ENCODE data around the gene HSPA12B. TPM values are rescaled to one million over a fixed set of nuclear protein-coding genes. Genes with fewer than 3 reads are reported as not detected.
A peak's percentile ranks its signal among the peaks of the same experiment; 100 is the strongest.

HSPA12B gene
- total RNA-seq, 1 experiment from 2014 or later: not detected

DNA sequence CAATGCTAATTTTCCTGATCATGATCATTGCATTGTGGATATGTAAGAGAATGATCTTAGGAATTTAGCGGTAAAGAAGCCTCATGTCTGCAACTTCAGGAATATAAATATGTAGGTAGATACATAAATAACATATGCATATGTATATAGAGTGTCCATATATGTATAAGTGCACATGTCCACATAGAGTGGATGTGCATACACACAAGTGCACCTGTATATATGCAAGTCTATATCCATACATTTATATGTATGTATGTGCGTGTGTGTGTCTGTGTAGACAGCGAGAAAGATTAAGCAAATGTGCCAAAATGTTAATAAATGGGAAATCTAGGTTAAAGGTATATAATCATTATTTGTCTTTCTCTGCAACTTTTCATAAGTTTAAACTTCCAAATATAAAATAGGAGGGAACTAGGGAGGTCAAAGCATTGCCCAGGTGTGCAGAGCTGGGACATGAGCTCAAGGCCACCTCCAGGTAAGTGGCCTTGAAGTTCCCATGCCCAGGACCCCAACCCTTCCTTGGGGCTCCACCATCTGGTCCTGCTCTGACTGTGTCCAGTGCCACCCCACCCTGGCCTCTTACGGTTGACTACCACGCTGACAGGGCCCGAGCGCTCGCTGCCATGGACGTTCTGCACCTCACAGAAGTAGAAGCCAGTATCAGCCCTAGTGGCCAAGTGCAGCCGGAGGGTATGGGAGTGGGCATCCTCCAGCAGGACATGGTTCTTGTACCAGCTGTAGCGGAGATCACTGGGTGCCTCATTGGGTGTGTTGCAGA is 29.7 kb upstream of the HSPA12B start:
- DNase-seq (ENCODE audit: low read depth): no peak

DNA sequence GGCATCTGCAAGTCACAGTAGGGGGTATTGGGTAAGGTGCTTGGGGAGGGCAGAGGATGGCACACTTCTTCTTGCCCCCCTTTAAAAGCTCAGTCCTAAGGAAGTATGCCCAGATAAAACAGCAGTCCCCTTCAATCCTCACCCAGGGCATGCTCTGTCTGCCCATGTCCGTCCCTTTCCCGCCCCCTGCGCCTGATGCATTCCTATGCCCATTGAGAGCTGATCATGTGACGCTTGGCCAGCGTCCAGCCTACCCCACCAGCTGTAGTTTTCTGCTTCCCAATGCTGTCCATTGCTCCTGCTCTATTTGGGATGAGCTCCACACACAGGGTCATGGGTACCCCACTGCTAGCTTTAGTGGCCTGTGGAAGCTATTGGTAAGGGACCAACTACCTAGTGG is 28.4 kb upstream of the HSPA12B start:
- DNase-seq (ENCODE audit: low read depth): peak; percentile 31

DNA sequence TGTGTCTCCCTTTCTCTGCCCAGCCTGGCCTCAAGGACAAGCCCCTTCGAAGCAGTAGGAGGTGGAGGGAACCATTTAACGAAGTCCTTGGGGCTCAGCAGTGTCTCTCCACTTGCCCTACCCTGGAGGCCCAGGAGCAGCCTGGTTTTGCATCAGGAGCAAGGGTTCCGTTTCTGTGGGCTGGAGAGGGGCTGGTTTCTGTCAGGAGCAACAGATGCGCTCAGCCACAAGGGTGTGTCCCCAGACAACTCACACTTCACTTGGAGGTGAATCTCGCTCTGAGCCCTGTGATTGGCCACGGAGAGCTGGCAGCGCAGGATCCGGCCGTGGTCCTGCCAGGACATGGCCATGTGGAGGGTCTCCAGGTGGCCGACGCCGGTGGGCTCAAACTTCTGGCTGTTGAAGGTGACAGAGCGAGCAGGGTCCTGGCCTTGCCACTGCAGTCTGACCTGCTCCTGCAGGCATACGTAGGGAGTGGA is 27.0 kb upstream of the HSPA12B start:
- DNase-seq (ENCODE audit: low read depth): no peak

DNA sequence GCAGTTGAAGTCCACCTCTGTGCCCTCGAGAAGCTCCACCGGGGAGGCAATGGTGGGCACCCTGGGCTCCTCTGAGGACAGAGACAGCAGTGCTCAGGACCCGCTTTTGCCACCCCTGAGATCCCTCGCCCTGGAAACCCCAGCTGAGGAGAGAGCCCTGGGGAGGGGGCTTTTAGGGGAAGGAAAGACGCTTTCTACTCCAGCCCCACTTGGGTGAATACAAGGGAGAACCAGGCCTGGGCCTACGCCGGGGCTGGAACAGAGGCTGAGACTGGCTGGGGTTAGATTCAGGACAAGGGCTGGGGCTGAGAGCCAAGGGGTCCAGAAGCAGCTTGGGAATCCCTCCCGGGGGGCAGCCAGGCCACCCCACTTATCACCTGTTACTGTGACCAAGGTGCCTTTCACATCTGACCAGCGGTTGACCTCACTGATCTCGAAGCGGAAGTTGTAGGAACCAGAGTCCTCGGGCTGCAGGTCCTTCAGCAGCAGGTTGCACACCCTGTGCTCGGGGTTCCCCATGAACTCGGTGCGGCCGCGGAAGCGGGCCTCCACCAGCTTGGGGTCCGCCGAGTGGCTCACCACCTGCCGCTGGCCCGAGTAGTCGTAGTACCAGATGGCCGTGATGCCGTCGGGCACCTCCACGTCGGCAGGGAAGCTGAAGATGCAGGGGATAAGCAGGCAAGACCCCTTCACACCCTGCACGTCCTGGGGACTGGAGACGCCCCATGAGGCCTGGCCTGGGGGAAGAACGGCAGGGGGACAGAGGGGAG is 26.3 kb upstream of the HSPA12B start:
- DNase-seq (ENCODE audit: low read depth): no peak

DNA sequence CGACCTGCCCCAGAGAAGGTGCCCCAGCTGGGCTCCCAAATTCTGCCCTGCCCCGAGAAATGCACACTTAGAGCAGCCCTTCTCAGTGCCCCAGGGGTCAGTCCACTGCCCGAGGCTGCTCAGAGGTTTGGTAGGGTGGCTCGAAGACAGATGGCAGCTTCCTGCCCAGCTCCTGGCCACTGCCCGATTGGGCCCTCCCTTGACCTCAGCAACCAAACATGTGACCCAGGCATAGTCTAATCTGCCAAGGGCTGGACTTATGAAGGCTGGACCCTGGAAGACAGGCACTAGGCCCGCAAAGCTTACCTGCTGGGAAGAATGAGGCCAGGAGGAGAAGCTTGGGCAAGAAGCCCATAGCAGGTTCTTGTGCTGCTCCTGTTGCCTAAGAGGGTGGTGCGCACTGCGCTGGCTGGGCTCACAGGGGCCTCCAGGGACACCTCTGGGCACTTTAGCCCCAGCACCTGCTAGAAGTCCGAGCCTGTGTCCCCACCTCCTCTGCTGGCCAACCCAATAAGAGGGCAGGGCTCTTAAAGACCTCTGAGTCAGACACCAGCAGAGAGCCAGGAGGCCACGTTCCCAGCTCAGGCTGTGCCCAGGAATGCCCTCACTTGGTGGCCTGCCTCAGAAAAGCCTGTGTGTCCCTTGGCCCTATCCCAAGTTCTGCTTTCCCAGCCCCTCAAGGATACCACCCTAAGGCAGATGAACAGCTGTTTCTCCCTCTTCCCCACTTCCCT is 25.5 kb upstream of the HSPA12B start:
- DNase-seq (ENCODE audit: low read depth): peak; percentile 34

DNA sequence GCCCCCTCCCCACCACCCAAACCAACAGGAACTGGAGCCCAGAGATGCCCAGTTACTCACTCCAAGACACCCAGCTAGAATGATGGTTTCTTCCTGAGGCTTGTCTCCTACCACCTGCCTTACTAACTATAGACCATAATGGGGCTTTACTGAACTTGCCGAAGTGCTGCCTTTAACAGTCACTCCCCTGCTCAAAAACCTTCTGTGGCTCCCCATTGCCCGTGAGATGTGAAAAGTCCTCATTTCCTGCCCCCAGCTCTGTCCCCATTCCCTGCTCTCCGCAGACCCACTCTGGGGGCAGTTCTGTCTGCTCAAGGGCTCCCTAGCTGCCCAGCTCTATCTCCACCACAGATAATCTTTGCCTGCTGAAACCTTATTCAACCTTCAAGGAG is 25.0 kb upstream of the HSPA12B start:
- DNase-seq (ENCODE audit: low read depth): no peak

DNA sequence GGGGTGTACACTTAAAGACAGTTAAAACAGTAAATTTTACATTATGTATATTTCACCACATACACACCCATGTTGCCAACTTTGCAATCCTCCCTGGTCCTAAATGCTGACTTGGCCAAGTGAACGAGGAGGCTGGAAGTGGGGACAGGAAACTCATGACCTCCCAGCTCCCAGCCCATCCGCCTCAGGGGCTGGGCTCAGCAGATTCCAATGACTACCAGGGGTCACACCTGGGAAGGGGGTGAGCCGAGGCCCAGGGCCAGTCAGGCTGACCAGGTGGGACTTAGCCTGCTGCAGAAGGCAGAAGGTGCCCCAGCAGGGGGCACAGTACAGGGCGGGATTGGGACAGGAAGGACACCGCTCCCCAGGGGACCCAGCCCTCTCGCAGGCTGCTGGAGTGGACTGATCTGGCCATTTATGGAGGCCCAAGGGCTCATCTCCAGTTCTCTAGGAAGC is 22.4 kb upstream of the HSPA12B start:
- no peak for DNase-seq (ENCODE audit: low read depth)

DNA sequence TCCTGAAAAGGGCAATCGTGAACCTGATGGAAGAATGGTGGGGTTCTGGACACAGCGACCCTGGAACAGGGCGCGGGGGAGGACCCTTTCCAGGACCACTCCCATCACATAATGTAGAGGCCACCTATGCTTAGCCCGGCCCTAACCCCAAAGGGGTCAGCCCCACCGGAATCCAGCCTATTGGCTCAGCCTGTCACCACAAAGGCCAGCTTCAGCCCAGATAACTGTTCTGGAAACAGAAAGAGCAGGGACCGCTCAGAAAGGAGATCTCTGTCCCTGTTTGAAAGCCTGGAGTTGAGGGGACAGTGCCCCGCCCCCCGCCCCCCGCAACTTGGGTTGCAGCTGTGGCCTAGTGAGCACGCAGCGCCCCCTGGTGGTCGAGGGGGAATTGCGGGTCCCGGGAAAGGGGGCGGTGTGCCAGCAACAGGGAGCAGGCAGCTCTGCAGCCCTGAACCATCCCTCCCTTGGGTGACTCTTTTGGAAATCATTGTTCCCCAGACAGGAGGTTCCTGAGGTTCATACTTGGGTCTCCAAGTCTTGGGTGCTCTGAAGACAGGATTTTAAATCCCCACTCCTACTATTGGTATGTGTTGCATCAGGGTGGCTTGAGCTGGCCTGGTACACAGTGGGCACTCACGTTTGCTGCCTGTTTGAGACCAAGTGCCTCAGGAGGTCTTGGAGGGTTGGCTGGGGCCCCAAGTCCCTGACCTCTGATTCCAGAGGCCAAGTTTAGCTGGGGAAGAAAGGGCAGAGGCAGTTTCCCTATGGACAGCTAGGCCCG is 21.6 kb upstream of the HSPA12B start:
- peak; percentile 50 for DNase-seq (ENCODE audit: low read depth)

DNA sequence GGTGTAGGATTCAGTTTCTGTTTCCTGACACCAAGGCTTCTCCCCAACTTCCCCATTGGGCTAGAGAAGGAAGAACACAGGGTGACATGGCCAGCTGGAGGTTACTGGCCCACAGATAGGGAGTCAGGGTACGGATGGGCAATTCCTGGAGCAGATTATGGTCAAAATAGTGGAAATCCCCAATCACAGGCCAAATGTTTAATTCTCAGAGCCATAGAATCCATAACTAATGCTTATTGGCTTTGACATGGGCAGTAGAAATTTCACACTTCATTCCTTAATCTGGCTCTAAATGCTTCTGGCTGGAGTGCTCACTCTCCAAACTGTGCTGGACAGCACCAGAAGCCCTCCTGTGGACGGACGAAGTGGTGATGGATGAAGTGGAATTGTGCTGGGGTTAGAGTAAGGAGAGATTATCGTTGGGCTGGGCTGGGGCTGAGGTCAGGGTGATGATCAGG is 21.0 kb upstream of the HSPA12B start:
- DNase-seq (ENCODE audit: low read depth): no peak

DNA sequence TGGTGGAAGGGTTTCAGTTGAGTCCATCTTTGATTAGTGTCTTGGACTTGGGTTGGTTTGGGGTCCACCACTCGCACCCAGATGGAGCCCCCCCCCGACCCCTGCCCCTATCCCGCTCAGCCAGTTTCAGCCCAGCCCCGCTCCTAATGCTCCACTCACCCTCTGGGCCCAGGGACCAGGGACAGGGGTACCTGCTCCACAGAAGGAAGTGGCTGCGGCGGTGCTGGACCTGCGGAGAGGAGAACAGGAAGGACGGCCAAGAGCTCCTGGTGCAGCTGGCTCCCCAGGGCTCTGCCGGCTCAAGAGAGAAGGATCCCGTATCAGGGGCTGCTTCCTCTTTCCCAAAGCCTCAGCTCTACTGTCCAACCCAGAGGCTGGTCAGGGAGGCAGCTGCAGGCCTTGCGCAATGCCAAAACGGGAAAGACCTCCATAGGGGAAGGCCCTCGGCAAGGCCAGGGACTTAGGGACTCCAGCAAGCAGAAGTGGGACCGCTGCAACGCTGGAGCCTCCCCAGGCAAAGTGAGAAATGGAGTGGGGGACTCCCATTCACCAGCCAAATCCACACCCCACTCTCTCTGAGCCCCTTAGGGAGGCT is 20.1 kb upstream of the HSPA12B start, which contains the start of gene SIGLEC1:
Gene SIGLEC1, minus strand, starts transcription at position 322 of the 595 bp plus-strand sequence. CDS start 5,472 bp downstream, outside the sequence.
- no peak for DNase-seq (ENCODE audit: low read depth)

DNA sequence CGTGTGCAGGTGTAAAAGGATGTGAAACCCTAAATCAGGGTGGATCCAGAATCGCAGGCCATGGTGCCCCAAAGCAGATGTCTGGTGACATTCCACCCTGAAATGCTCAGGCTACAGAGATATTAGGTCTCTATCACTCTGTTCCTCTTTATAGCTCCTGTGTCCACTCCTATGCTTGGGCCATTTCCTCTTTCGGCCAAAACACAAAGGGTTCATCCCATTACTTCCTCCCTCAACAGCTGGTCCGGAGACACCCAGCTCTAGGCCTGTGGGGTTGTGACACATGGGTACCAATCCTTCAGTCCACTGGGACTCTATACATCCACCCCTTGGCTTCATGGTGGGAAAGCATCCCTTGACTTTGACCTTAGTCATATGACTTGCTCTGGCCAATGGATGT is 18.4 kb upstream of the HSPA12B start:
- DNase-seq (ENCODE audit: low read depth): no peak

DNA sequence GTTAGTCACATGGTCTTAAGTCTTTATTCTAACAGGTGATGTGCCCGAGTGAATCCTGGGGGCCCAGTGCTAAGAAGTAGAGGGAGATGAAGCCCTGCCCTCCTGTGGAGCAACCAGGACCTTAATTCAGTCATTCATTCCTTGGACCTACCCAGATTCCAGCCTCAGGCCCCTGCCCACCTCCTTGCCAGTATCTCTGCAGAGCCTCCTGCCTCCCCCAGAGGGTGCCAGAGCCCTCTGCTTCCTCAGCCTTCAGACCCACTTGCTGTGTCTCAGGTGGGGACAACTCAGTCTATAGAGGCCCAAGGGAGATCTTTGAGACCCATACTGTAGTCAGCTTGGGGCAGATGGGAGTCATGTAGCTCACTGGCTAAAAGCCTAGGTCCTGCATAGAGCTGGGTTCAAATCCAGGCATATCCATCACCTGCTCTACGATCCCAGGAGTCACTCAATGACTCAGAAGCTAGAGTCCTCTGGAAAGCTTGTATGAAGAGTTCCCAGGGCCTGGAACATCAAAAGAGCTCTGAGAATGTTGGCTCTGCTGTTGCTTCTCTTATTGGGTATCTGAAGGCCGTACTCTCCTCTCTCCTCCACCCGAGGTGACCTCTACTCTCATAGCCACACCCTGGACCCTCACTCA is 16.2 kb upstream of the HSPA12B start:
- peak; percentile 58 for DNase-seq (ENCODE audit: low read depth)

DNA sequence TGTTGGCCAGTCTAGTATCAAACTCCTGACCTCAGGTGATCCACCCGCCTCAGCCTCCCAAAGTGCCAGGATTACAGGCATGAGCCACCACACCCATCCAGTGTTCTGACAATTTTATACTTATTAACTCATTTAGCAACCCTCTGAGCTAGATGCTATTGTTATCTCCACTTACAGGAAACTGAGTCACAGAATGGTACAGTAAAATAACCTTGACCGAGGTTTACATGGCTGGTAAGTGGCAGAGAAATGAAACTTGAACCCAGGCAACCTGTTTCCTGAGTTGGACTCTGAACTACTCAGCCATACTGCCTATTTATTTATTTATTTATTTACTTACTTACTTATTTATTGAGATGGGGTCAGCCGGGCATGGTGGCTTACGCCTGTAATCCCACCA is 13.4 kb upstream of the HSPA12B start:
- DNase-seq (ENCODE audit: low read depth): no peak

DNA sequence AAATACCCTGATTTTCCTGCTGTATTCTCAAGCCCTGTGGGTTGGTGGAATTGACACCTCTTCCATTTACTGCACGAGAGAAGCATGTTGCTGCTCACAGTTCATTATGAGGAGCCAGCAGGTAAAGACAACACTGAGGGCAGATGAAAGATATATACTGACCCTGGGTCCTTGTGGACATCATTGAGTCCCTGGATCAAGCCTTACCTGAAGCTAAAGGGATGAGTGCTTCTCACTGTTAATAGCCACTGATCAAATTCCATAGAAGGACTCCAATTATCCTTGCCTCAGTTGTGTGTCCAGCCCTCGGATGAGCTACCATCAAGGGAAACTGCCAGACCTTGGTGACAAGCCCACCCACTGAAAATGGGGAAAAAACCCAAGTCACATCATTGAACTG is 12.4 kb upstream of the HSPA12B start:
- DNase-seq (ENCODE audit: low read depth): no peak

DNA sequence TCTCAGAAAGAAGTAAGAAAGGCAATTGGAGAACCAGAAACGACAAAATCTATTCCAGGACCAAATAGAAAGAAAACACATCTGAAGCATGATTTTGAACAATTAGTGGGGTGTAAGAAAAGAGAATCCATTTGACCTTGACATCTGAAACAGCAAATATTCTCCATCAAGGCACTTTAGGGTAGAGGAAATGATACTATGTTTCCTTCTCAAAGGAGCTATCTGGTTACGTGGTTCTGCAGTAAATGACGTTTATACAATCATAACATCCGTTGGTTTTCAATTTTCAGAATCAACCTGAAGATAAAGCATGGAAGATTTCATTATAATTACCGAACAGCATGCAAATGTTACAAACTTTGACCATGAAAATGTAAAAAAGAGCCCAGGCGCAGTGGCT is 11.9 kb upstream of the HSPA12B start:
- no peak for DNase-seq (ENCODE audit: low read depth)

DNA sequence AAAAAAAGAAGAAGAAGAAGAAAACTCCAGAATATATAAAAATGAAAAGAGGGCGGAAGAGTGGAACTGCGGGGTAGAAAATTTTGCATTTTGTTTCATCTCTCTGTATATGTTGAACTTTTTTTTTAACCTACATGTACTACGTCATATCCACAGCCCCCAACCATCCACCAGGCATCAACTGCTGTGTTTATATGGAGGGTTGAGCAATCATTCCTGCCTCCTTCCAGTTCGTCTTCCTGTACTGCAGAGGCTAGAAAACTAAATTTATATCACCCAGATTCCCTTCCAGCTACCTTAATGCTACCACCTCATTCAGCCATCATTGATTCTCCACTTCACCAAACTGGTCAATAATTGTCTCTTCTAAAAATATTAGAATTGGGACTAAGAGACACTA is 10.6 kb upstream of the HSPA12B start:
- DNase-seq (ENCODE audit: low read depth): no peak

DNA sequence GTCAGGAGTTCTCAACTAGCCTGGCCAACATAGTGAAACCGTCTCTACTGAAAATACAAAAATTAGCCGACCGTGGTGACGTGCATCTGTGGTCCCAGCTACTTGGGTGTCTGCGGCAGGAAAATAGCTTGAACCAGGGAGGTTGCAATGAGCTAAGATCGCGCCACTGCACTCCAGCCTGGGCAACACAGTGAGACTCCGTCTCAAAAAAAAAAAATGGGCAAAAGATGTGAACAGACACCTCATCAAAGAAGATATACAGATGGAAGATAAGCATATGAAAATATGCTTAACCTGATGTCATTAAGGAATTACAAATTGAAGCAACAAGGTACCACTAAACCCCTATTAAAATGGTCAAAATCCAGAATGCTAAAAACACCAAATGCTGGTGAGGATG is 9.2 kb upstream of the HSPA12B start:
- no peak for DNase-seq (ENCODE audit: low read depth)

DNA sequence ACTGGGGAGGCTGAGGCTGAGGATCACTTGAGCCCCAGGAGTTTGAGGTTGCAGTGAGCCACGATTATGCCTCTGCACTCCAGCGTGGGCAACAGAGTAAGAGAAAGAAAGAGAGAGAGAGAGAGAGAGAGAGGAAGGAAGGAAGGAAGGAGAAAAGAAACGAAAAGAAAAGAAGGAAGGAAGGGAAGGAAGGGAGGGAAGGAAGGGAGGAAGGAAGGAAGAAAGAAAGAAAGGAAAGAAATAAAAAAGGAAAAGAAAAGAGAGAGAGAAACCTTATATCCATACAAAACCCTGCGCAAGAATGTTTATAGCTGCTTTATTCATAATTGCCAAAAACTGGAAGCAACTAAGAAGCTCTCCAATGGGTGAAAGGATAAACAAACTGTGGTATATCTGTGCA is 8.1 kb upstream of the HSPA12B start:
- no peak for DNase-seq (ENCODE audit: low read depth)

DNA sequence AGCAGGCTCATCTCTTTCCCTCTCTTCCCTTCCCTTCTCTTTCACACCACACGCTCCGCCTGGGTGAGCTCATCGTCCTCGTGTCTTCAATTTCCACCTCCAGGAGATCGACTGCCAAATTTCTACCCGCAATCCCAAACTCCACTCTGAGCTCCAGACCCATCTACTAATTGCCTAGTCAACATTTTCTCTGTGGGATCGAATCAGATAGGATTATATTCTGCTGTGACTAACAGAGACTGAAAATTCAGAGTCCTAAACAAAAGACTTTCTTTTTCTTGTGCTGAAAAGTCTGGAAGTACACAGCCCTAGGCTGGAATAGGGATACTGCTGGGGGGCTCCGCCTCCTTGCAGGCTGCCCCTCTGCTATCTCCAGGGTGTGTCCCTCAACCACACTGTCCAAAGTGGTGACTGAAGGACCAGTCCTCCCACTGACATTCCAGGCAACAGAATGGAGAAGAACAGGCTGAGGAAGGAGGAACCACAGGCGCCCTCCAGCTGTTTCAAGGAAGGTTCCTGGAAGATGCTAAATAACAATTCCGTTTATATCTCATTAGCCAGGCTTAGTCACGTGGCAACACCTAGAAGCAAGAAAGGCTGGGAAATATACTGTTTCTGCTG is 5.0 kb upstream of the HSPA12B start:
- DNase-seq (ENCODE audit: low read depth): peak; percentile 65

DNA sequence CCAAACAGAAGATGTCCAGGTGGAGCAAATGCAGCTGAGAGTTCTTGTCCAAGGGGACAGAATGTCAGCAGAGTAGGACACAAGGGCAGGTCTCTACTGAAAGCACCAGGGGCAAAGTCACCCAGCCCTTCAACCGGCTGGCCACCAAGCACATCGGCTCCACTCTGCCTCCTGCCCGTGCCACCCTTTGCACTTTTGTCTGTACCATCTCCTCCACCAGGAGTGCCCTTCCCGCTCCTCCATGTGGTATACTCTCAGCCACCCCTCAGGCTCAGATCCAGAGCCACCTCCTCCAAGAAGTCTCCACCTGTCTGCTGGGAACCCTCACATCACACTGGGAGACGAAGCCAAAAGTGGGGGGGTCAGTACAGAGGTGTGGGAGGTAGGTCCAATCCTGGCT is 4.1 kb upstream of the HSPA12B start:
- DNase-seq (ENCODE audit: low read depth): no peak

Data from RPMI7951 (cell line).